Stimulated activated CD8-positive, alpha-beta memory T cell treated with anti-CD3 and anti-CD28 coated beads, Interleukin-2, amount 100 ng/mL, for 48 hours (primary cell): ENCODE measurements around the gene NEDD4L.

Source experiments
- DNase-seq, 2 donors: peaks; one replicate each; pipeline ENCODE4 v3.0.0-alpha.2; 2020; ENCODE audit warnings: low read depth in 2 of 2

The NEDD4L gene

GRCh38 chr18:58180738-58181353 lies 136.8 kb downstream of the NEDD4L start:
- peak; percentile 14 to 51 for DNase-seq

DNA sequence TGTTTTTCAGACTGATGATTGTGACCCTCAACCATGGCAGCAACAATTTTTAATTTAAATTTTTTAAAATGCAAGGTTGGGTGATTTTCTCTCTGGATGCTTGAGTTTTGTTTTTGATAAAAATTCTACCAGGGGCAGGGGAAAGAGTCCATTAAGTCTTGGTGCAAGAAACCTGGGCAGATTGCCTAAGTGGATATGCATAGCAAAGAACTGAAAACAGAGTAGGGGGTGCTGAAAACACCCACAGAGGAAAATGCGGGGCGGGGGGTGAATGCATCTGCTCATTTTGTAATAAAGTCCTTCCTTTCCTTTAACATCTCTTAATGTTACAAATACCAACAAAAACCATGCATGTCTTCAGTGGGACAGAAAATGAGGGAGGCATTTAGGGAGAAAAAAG lies 138.0 kb downstream of the NEDD4L start:
- no peak for DNase-seq

DNA sequence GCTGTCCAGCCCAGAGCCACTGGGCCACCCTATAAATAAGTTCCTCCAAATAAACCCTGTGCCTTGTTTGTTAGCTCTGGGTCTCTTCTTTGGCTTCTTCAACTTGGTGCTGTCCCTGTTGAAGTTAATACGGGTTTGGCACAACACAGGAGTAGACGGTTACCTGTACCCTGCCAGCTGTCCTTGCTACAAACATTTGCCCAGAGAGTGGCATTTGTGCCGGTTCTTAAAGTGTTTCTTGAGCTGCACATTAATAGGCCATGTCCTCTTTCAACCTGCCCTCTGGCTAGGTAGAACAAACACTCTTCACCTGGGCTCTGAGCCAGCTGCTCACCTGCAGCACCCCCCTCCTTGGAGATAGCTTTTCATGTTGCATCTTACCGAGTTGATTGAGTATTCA lies 139.2 kb downstream of the NEDD4L start:
- DNase-seq = no peak

- no peak for DNase-seq
Observed at GRCh38 chr18:58186258-58186948, 142.4 kb downstream of the NEDD4L start.

GRCh38 chr18:58187674-58188073 lies 143.6 kb downstream of the NEDD4L start:
- no peak for DNase-seq

DNA sequence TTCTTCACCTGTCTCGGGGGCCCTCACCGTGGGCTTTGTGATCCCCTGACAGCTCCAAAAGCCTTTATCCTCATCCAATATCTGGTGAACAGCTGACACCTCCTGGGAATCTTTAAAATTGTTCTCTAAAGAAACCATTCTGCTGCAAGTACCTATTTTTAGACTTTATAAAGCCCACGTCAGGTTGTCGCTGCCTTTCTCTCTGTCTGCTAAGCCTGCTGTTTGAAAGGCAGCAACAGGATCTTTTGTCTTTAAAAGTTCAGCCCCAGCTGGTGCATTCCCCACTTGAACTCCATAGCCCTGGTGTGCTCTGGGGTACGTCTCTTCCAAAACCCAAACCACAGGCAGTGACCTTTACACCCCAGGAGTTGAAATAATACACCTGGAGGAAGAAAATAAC lies 145.0 kb downstream of the NEDD4L start:
- no peak for DNase-seq

GRCh38 chr18:58190842-58191530 lies 147.0 kb downstream of the NEDD4L start:
- no peak for DNase-seq

DNA sequence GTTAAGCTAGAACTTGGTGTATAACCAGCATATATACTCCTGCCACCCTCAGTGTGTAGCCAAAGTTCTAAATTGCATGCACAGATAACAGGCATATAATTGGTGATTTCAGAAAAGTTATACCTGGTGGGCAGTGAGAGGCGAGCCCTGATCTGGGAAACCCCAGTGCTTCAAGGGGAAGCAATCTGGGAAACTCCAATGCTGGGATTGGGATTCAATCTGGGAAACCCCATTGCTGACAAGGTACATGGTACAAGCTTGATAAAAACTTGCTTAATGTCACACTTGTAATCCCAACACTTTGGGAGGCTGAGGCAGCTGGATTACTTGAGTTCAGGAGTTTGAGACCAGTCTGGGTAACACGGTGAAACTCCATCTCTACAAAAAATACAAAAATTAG lies 147.6 kb downstream of the NEDD4L start:
- DNase-seq = no peak

DNA sequence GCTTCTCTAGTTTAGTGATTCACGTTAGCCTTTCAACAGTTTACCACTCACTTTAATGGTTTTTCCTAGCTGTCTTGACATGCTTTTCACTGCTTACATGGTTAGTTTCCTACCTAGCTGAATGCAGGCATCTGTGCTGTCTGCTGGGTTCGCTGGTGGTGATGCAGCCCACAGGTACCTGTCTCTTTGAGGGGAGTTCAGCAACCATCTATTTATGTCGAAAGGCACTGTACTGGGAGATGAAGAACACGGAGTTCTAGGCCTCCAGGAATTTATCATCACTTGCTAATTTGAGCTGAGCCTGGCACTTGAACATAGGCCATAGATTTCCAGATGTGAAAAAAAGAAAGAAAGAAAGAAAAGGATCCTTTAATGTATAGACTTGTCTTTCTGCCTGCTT lies 148.5 kb downstream of the NEDD4L start:
- DNase-seq = no peak

GRCh38 chr18:58194028-58194427 lies 150.0 kb downstream of the NEDD4L start:
- DNase-seq = no peak

- no peak for DNase-seq
Observed at GRCh38 chr18:58195278-58195765, 151.3 kb downstream of the NEDD4L start.

DNA sequence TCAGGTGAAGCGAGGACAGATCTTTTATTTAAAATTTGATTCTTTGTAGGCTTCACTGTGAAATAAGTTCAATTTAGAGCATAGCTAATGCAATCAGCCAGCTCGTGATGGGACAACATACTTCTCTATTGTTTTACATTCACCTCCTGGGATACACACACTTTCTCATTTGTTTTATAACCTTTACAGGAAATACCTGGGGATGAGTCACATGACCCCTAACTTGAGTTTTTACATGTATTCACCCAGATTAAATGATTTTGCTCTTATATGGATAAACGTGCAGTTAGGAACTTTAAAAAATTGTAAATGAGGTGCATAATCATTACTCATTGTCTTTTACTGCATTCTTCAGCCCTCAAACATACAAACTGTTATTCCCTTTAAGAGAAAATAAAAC lies 152.1 kb downstream of the NEDD4L start:
- DNase-seq = no peak

DNA sequence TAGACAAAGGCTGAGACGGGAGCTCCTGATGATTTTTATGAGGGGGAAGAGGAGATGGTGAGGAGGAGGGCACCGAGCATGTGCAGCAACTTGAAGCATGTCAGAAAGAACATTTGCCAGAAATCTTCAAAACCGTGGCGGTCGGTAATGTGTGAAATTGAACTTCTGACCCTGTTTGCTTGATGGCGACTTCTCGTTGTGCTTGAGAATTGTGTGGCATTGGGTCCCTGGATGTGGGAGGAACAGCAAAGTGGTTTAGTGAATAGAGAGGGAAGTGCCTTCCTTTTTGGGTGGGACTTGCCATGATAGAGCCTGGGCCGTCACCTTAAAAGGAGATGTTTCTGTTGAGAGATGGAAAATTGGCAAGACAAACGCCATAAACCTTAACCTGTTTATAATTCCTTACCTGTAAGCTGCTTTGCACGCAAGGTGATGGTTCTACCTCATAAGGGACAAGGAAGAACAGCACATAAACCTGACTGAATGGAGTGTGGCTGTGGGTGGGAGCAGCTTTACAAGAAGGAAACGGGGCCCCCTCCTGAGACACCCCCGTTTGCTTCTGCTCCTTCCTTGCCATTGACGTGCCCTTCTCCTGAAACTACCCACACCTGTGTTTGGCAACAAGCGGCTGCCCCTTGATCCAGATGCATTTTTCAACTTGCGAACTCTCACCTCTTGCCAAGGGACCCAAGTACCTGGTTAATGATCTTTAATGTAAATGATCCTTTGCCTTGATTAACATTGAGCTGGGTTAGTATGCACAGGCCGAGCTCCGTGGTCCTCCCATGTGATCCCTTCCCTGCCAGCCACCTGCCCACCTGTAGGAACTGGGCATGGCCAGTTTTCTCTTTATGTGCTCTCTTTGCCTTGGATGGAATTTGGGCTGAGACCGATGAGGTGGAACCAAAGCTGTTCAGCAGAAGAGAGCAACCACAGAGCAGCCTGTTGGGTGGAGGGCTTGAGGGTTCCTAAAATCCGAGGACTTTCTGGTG lies 153.2 kb downstream of the NEDD4L start:
- DNase-seq = no peak

DNA sequence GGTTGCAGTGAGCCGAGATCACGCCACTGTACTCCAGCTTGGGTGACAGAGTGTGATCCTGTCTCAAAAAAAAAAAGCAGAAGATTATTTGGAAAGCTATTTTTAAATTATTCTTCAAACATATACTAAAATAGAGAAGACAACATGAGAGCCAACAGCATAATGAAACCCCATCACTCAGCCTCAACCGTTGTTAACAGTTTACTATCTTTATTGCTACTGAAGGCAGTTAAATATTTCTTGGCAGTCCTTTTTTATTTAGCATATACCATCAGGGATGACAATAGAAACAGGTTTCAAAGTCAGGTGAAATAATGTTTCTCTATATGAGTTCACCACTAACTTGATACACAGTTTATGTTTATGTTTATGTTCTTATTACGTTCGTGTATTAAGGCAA lies 157.2 kb downstream of the NEDD4L start:
- no peak for DNase-seq

DNA sequence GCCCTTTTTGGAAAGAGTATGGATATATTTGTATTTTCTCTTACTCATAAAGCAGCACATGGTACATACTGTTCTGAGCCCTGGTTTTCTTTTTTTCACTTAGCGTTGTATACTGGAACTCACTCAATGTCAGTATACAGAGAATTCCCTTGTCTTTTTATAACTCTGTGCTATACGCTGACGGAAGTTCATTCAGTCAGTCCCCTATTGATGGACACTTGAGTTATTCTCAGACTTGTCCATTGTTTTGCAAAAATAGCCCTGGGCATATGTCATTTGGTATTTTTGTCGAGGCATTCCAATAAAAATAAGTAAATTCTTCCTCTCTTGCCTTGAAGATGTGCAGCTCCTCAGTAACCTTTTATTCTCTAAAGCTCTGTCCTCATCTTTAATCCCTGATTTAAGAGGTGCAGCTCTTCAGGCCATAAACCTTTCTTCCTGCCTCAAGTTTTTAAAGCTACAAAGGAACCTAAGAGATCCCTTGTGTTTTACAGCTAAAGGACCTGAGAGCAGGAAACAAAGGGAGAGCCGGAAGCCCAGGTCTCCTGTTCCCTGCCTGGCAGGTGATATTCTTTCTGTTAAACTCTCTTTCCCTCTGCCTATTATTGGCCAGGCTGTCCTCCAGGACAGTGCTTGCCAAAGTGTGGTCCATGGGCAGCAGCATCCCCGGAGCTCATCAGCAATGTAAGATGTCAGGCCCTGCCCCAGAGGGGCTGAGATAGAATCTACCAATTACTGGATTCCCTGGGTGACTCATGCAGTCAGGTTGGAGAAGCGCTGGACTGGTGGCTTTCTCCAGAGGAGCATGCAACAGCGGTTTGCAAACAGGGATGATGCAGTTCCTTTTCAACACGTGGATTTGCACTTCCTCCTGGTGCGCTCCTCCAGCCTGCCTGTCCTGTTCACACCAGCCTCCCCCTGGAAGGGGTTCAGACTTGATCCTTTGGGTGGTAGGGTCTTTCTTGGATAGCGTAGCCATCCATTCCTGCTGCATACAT lies 158.0 kb downstream of the NEDD4L start:
- no peak for DNase-seq

- DNase-seq = no peak
Observed at GRCh38 chr18:58204776-58205442, 160.9 kb downstream of the NEDD4L start.

DNA sequence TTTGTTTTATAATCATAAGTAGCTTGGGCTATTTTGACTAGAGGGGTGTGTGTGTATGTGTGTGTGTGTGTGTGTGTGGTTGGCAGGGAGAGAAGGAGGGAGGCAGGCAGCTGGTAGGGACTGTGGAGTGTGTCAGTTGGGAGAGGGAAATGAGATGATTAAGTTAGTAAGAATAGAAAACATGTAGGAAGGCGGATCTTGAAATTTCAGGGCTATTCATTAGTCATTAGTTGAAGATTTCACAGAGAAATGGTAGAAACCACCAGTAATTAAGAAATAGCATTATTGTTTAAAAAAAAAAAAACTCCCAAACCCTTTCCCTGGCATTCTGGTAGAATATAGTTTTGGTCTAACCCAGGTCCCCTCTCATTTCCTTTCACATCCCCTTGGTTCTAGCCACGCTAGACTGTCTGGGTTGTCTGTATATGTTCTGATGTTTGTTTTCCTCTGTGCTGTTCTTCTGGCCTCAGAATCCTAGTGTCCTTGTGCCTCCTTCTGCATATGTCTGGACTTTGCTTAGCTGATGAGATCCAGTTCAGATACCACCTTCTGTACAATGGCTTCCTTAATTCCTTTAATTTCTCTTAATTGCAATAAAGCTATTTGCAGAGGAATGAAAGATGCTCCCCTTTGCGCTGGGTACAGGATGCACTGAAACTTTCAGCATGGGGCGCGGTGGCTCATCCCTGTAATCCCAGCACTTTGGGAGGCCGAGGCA lies 161.6 kb downstream of the NEDD4L start:
- DNase-seq = no peak

DNA sequence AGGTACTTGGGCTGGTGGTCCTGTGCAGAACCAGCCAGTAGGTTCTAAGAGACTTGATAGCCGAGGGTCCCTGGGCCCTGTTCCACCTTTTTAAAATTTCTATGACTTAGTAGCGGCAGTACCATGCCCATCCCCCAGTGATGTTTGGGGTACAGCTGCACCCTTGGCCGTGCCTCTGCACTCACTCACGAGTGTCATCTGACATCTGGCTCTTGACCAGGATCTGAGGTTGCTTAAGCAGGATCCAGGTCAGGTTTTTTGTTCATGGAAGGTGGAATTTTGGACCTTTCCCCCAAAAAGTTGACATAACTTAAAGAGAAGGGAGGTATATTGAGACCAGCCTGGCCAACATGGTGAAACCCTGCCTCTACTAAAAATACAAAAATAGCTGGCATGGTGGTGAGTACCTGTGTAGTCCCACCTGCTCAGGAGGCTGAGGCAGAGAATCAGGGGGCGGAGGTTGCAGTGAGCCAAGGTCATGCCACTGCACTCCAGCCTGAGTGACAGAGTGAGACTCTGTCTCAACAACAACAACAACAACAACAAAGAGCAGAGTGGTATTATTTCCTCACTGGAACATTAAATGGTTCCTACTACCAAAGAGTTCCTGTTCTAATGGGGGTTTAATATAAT lies 163.6 kb downstream of the NEDD4L start:
- DNase-seq = no peak
